Measurements from ENCODE around the gene NEUROD2. TPM values are rescaled to one million over a fixed set of nuclear protein-coding genes. Genes with fewer than 3 reads are reported as not detected.

The NEUROD2 gene
- total RNA-seq, 1 experiment from 2014 or later = not detected

DNA sequence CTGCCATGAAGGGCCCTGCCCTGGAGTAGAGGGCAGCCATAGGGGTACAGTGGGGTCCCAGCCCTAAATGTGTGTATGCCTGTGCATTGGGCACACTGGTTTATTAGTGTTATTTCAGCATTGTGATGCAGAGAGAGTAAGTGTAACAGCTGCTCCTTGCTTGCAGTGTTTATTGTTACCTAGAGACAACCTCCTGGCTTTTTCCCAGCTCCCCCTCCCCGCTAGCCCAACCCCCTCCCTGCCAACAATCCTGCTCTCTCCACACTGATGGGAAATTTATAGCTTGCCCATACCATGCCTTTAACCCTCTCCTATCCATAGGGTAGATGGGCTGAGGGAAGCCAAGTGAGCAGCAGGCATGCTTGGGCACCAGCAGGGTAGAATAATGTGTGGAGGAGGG is 51.3 kb downstream of the NEUROD2 start:
- Histone ChIP-seq H3K27me3 (replicated peaks) (no peaks in the 10 kb centered on the region), H3K27ac (no peak overlapping the region), H3K4me3 (no peak overlapping the region), H3K4me1 (replicated peaks) (no peaks in the 10 kb centered on the region), H3K36me3 (no peaks in the 10 kb centered on the region), H3K9me3 (replicated peaks) (no peaks in the 10 kb centered on the region)
- no peak for DNase-seq (ENCODE audit: low read depth in 1 of 2, low spot score in 2 of 2)

DNA sequence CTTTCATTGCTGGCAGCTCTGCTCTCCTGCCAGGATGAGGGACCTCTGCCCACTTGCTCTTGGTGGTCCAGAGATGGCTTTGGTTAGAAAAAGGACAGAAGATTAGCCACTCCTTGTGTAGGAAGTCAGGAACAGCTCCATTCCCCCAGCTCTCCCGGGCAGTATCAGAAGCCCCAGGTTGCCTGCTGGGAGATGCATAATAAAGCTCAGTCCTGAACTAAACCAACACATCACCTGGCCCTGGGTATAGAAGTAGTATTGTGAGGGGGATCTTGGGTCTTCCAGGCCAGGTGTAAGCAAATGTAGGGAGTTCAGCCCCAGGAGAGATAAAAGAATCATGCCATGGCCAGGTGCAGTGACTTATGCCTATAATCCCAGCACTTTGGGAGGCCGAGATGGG is 52.4 kb downstream of the NEUROD2 start:
- Histone ChIP-seq H3K4me1 (replicated peaks) (no peaks in the 10 kb centered on the region), H3K9me3 (replicated peaks) (no peaks in the 10 kb centered on the region), H3K36me3 (no peaks in the 10 kb centered on the region), H3K27ac (no peak overlapping the region), H3K4me3 (no peak overlapping the region), H3K27me3 (replicated peaks) (no peaks in the 10 kb centered on the region)
- no peak for DNase-seq (ENCODE audit: low read depth in 1 of 2, low spot score in 2 of 2)

Other genes with a start within 250 kb of the NEUROD2 start
- gene FBXL20, start 206.3 kb downstream of the NEUROD2 start, total RNA-seq (2014; rRNA removed; shearing (Covaris generic)) = 7.5 and 10.2 TPM in 2 replicates
- gene MED1, start 156.7 kb downstream of the NEUROD2 start, total RNA-seq (2014; rRNA removed; shearing (Covaris generic)) = 12.5 and 15.4 TPM in 2 replicates
- gene CDK12, start 146.4 kb downstream of the NEUROD2 start, total RNA-seq (2014; rRNA removed; shearing (Covaris generic)) = 22.8 and 33.6 TPM in 2 replicates
- not detected in 2 replicates for gene PPP1R1B, start 19.0 kb upstream of the NEUROD2 start, total RNA-seq (2014; rRNA removed; shearing (Covaris generic))
- gene STARD3, start 29.2 kb upstream of the NEUROD2 start, total RNA-seq (2014; rRNA removed; shearing (Covaris generic)) = 27.8 and 46.6 TPM in 2 replicates
- gene TCAP, start 57.4 kb upstream of the NEUROD2 start, total RNA-seq (2014; rRNA removed; shearing (Covaris generic)) = 0.11 TPM in 1 of 2 replicates, not detected in the other
- not detected in 2 replicates for gene PNMT, start 60.5 kb upstream of the NEUROD2 start, total RNA-seq (2014; rRNA removed; shearing (Covaris generic))
- gene PGAP3, start 80.1 kb upstream of the NEUROD2 start, total RNA-seq (2014; rRNA removed; shearing (Covaris generic)) = 8.4 and 10.1 TPM in 2 replicates
- 16.7 and 26.8 TPM in 2 replicates for gene ERBB2, start 92.1 kb upstream of the NEUROD2 start, total RNA-seq (2014; rRNA removed; shearing (Covaris generic))
- 53.3 and 99.4 TPM in 2 replicates for gene MIEN1, start 122.6 kb upstream of the NEUROD2 start, total RNA-seq (2014; rRNA removed; shearing (Covaris generic))
- gene GRB7, start 130.0 kb upstream of the NEUROD2 start, total RNA-seq (2014; rRNA removed; shearing (Covaris generic)) = not detected in 2 replicates